SU-DHL-6 (cell line): ENCODE results near the gene ATP4B.

Source experiments
- H2AFZ ChIP-seq: fragments of 200-600 bp; sonication (generic); 2 replicates; pipeline ENCODE4 v1.6.1; 2014; ENCODE audit warnings: low read depth, mild to moderate bottlenecking, moderate library complexity, mixed read lengths, antibody characterized with exemption, low read length; ENCODE audit not compliant: severe bottlenecking
- H3F3A ChIP-seq: fragments of 200-600 bp; shearing (Covaris generic); 2 replicates; pipeline ENCODE4 v1.6.0; 2016; ENCODE audit warnings: antibody characterized with exemption, mild to moderate bottlenecking; ENCODE audit not compliant: insufficient read depth
- H3K27ac ChIP-seq: fragments of 200-600 bp; sonication (generic); 2 replicates; pipeline ENCODE4 v1.5.1; 2016; ENCODE audit warnings: low read depth, mild to moderate bottlenecking, low read length, moderate library complexity, mixed read lengths
- H3K27me3 ChIP-seq: fragments of 200-600 bp; sonication (generic), shearing (Covaris generic); 2 replicates; pipeline ENCODE4 v1.6.0; 2014; ENCODE audit warnings: mild to moderate bottlenecking, low read length
- H3K36me3 ChIP-seq: fragments of 200-600 bp; sonication (generic); 2 replicates; pipeline ENCODE4 v1.6.1; 2014; ENCODE audit warnings: mild to moderate bottlenecking, low read length, mixed read lengths
- H3K4me2 ChIP-seq: fragments of 300-600, 200-600 bp; shearing (Covaris generic), sonication (generic); 2 replicates; pipeline ENCODE4 v1.6.0; 2014; ENCODE audit warnings: low read length, low read depth, mild to moderate bottlenecking; ENCODE audit not compliant: poor library complexity, severe bottlenecking
- H3K4me3 ChIP-seq: fragments of 200-600 bp; sonication (generic); 2 replicates; pipeline ENCODE4 v1.5.1; 2014; ENCODE audit warnings: antibody characterized with exemption, low read length, mild to moderate bottlenecking, mixed read lengths; ENCODE audit not compliant: insufficient read depth, poor library complexity, severe bottlenecking
- H3K79me2 ChIP-seq: fragments of 200-600 bp; sonication (generic); 2 replicates; pipeline ENCODE4 v1.6.1; 2014; ENCODE audit warnings: mild to moderate bottlenecking, low read length, moderate library complexity; ENCODE audit not compliant: insufficient read depth
- H3K9ac ChIP-seq: fragments of 200-600 bp; sonication (generic); 2 replicates; pipeline ENCODE4 v1.7.0; 2014; ENCODE audit warnings: mild to moderate bottlenecking, low read length
- H3K9me2 ChIP-seq: fragments of 200-600 bp; sonication (generic); replicated peaks from 2 replicates; pipeline ENCODE4 v1.6.1; 2014; ENCODE audit warnings: low read length; ENCODE audit not compliant: insufficient read depth
- H3K9me3 ChIP-seq: fragments of 200-600 bp; sonication (generic); 2 replicates; pipeline ENCODE4 v1.6.1; 2014; ENCODE audit warnings: low read length, mixed read lengths; ENCODE audit not compliant: insufficient read depth
- H4K20me1 ChIP-seq: fragments of 200-600 bp; sonication (generic); 2 replicates; pipeline ENCODE4 v1.6.1; 2014; ENCODE audit warnings: low read depth, mild to moderate bottlenecking, antibody characterized with exemption, low read length, moderate library complexity, mixed read lengths
- CTCF ChIP-seq: fragments of 200-600 bp; sonication (generic); IDR thresholded peaks from one replicate; pipeline ENCODE4 v1.5.1; 2017; ENCODE audit warnings: antibody characterized with exemption, mild to moderate bottlenecking, low read length, moderate library complexity; ENCODE audit not compliant: insufficient read depth, poor library complexity, severe bottlenecking
- EZH2phosphoT487 ChIP-seq: fragments of 200-600 bp; sonication (generic), shearing (Covaris generic); conservative IDR thresholded peaks from 2 replicates; pipeline ENCODE4 v1.6.1; 2018; ENCODE audit warnings: mild to moderate bottlenecking, antibody characterized with exemption, low read length, moderate library complexity, mixed read lengths

ATP4B gene

GRCh38 chr13:113602291-113602988, 55.6 kb downstream of the ATP4B start:
- Histone ChIP-seq H3K36me3 (peaks cover 8% of the 10 kb centered on the region; the same call in 1 of the 2 replicates), H4K20me1 (peaks cover 27% of the 10 kb centered on the region), H3K79me2 (peaks cover 100% of the 10 kb centered on the region)

GRCh38 chr13:113601166-113602070, 56.6 kb downstream of the ATP4B start:
- no peak overlapping the region for H3K27ac ChIP-seq

More at GRCh38 chr13:113602291-113602988, 55.6 kb downstream of the ATP4B start:
- Histone ChIP-seq H3K27ac (no peak overlapping the region), H3K9ac (no peak overlapping the region), H3K4me3 (no peak overlapping the region), H3K27me3 (no peaks in the 10 kb centered on the region), H3K9me3 (no peaks in the 10 kb centered on the region), H3K4me2 (no peak overlapping the region), H3K9me2 (no peaks in the 10 kb centered on the region), H3F3A (no peaks in the 10 kb centered on the region), H2AFZ (no peak overlapping the region)
- TF ChIP-seq EZH2phosphoT487 (no peak), CTCF (no peak)

GRCh38 chr13:113599391-113599790, 58.6 kb downstream of the ATP4B start:
- TF ChIP-seq CTCF (no peak), EZH2phosphoT487 (no peak)
- Histone ChIP-seq H2AFZ (no peak overlapping the region), H3K9me3 (no peaks in the 10 kb centered on the region), H3K4me2 (no peak overlapping the region), H3F3A (no peaks in the 10 kb centered on the region), H4K20me1 (peaks cover 36% of the 10 kb centered on the region), H3K27ac (no peak overlapping the region), H3K79me2 (peaks cover 100% of the 10 kb centered on the region), H3K4me3 (no peak overlapping the region), H3K36me3 (peaks cover 20% of the 10 kb centered on the region), H3K27me3 (no peaks in the 10 kb centered on the region), H3K9me2 (no peaks in the 10 kb centered on the region), H3K9ac (no peak overlapping the region)

More at GRCh38 chr13:113601166-113602070, 56.6 kb downstream of the ATP4B start:
- TF ChIP-seq CTCF, result no peak
- TF ChIP-seq EZH2phosphoT487, result no peak
- no peak overlapping the region for H2AFZ ChIP-seq
- peaks cover 100% of the 10 kb centered on the region for H3K79me2 ChIP-seq
- H3K4me2 ChIP-seq, result no peak overlapping the region
- no peak overlapping the region for H3K4me3 ChIP-seq
- H3K9ac ChIP-seq, result no peak overlapping the region
- H3K36me3 ChIP-seq, result peaks cover 12% of the 10 kb centered on the region; the same call in 1 of the 2 replicates
- no peaks in the 10 kb centered on the region for H3K9me3 ChIP-seq
- no peaks in the 10 kb centered on the region for H3K9me2 ChIP-seq
- H4K20me1 ChIP-seq, result peaks cover 30% of the 10 kb centered on the region
- H3F3A ChIP-seq, result no peaks in the 10 kb centered on the region
- no peaks in the 10 kb centered on the region for H3K27me3 ChIP-seq
